ENCODE results near the gene BMP8B. TPM values are rescaled to one million over a fixed set of nuclear protein-coding genes. Genes with fewer than 3 reads are reported as not detected.
A peak's percentile ranks its signal among the peaks of the same experiment; 100 is the strongest.

Gene BMP8B
- polyA plus RNA-seq, 1 of the 3 experiments (the other 2 are of a cell fraction) = 0.07 TPM

- TF ChIP-seq PBX3 (IDR thresholded peaks at IDR 0.05) = no peak
Observed at GRCh38 chr1:39802496-39803260, 14.0 kb upstream of the BMP8B start (continued).

GRCh38 chr1:39800471-39800835, 11.8 kb upstream of the BMP8B start:
- H3K4me3 ChIP-seq (ENCODE audit: low read depth in 2 of 2, low read length in 1 of 2) = no peak overlapping the region
- CTCF ChIA-PET = interaction anchor here (0.6 to 4.9 kb wide), 12 partner anchors 10 to 195 kb away, joined by 3 to 23 read pairs (median 5); no protein-coding TSS in a partner anchor
- POLR2A ChIA-PET = no interaction called here
- WGBS (ENCODE audit: low lambda C conversion rate) = 88% methylated on average over 3 of the region's 3 CpGs
- H3K36me3 ChIP-seq (replicated peaks in 1 of 2; ENCODE audit: control insufficient read depth in 1 of 2, insufficient read depth in 2 of 2, low read length in 1 of 2) = no peaks in the 10 kb centered on the region
- DNase-seq = no peak
- H2AFZ ChIP-seq (ENCODE audit: low read depth) = no peak overlapping the region
- no peaks in the 10 kb centered on the region for H3K9me3 ChIP-seq
- no peak overlapping the region for H3K27ac ChIP-seq (ENCODE audit: low read depth in 2 of 2, low read length in 1 of 2)
- H3K4me2 ChIP-seq = no peak overlapping the region
- TF ChIP-seq MEF2A (IDR thresholded peaks at IDR 0.05; ENCODE audit: borderline replicate concordance, low read depth) (no peak), MAX (IDR thresholded peaks at IDR 0.05; ENCODE audit: low read depth) (no peak), RAD21 (IDR thresholded peaks at IDR 0.05; ENCODE audit: low read length) (no peak), CTCF (IDR thresholded peaks at IDR 0.05) (no peak), YY1 (IDR thresholded peaks at IDR 0.05; ENCODE audit: low read depth) (no peak), GABPA (IDR thresholded peaks at IDR 0.05; ENCODE audit: low read depth) (no peak), SIN3A (IDR thresholded peaks at IDR 0.05; ENCODE audit: borderline replicate concordance, low read depth, low read length) (no peak)
- peaks cover 5% of the 10 kb centered on the region for H3F3A ChIP-seq (replicated peaks; ENCODE audit: insufficient read depth)
- H4K20me1 ChIP-seq (ENCODE audit: insufficient read depth) = no peaks in the 10 kb centered on the region
- no peaks in the 10 kb centered on the region; a peak in 1 of 4 replicates for H3K4me1 ChIP-seq (ENCODE audit: control insufficient read depth in 1 of 2, insufficient read depth in 2 of 2, low read depth in 1 of 2, low read length in 1 of 2)
- no peaks in the 10 kb centered on the region for H3K27me3 ChIP-seq (ENCODE audit: insufficient read depth)
- H3K79me2 ChIP-seq (ENCODE audit: insufficient read depth) = no peaks in the 10 kb centered on the region
- no peak overlapping the region for H3K9ac ChIP-seq
- no peaks in the 10 kb centered on the region for H3K9me2 ChIP-seq

GRCh38 chr1:39799770-39800470, 11.3 kb upstream of the BMP8B start:
- peak; percentile 92 for DNase-seq
- H3K4me1 ChIP-seq (ENCODE audit: control insufficient read depth in 1 of 2, insufficient read depth in 2 of 2, low read depth in 1 of 2, low read length in 1 of 2) = no peaks in the 10 kb centered on the region; a peak in 1 of 4 replicates
- H3K27ac ChIP-seq (ENCODE audit: low read depth in 2 of 2, low read length in 1 of 2) = no peak overlapping the region; a peak in 1 of 4 replicates
- H4K20me1 ChIP-seq (ENCODE audit: insufficient read depth) = no peaks in the 10 kb centered on the region
- H3K4me2 ChIP-seq = 0 out of 2 replicates have a peak overlapping the region, but pooled peaks have one; percentile 24
- H2AFZ ChIP-seq (ENCODE audit: low read depth) = no peak overlapping the region
- H3K9me3 ChIP-seq = no peaks in the 10 kb centered on the region
- ChIA-PET POLR2A (no interaction called here), CTCF (interaction anchor here (0.6 to 4.9 kb wide), 13 partner anchors 9 to 194 kb away, joined by 3 to 23 read pairs (median 5); no protein-coding TSS in a partner anchor)
- H3K36me3 ChIP-seq (replicated peaks in 1 of 2; ENCODE audit: control insufficient read depth in 1 of 2, insufficient read depth in 2 of 2, low read length in 1 of 2) = no peaks in the 10 kb centered on the region
- H3K4me3 ChIP-seq (ENCODE audit: low read depth in 2 of 2, low read length in 1 of 2) = peak overlapping the region in 1 of 2 experiments; percentile 33; a peak in 1 of 4 replicates
- WGBS (ENCODE audit: low lambda C conversion rate) = 3% methylated on average over 6 of the region's 8 CpGs
- H3F3A ChIP-seq (replicated peaks; ENCODE audit: insufficient read depth) = peaks cover 5% of the 10 kb centered on the region
- no peaks in the 10 kb centered on the region for H3K79me2 ChIP-seq (ENCODE audit: insufficient read depth)
- no peaks in the 10 kb centered on the region for H3K9me2 ChIP-seq
- no peak overlapping the region for H3K9ac ChIP-seq
- H3K27me3 ChIP-seq (ENCODE audit: insufficient read depth) = no peaks in the 10 kb centered on the region
- TF ChIP-seq CTCF (IDR thresholded peaks at IDR 0.05) (peak; percentile 86), SMC3 (IDR thresholded peaks at IDR 0.05; ENCODE audit: low read depth, low read length) (peak; percentile 55), USF1 (IDR thresholded peaks at IDR 0.05; ENCODE audit: borderline replicate concordance, low read depth) (no peak), RAD21 (IDR thresholded peaks at IDR 0.05; ENCODE audit: low read length) (peak; percentile 63)
